ENCODE data around the gene SF1.

DNA sequence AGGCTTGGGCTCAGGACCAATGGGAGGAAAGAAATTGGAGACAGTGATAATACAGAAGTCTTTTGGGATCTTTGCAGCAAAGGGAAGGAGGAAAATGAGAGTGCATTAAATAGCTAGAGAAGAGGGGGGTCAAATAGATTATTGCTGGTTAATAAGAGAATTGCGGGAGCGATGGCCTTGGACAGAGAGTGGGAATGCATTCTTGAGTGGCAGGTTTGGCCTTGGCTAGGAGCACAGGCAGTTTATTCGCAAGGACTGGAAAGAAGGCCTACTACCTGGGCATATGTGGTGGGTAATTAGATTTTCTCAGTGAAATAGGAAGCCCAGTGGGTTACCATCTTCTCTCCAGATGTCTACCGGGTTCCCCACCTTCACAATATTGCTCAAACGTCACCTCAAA is 35.5 kb upstream of the SF1 start:
- TF ChIP-seq, protein P1, sequence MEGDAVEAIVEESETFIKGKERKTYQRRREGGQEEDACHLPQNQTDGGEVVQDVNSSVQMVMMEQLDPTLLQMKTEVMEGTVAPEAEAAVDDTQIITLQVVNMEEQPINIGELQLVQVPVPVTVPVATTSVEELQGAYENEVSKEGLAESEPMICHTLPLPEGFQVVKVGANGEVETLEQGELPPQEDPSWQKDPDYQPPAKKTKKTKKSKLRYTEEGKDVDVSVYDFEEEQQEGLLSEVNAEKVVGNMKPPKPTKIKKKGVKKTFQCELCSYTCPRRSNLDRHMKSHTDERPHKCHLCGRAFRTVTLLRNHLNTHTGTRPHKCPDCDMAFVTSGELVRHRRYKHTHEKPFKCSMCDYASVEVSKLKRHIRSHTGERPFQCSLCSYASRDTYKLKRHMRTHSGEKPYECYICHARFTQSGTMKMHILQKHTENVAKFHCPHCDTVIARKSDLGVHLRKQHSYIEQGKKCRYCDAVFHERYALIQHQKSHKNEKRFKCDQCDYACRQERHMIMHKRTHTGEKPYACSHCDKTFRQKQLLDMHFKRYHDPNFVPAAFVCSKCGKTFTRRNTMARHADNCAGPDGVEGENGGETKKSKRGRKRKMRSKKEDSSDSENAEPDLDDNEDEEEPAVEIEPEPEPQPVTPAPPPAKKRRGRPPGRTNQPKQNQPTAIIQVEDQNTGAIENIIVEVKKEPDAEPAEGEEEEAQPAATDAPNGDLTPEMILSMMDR (IDR thresholded peaks at IDR 0.05): no peak
- no peak for TF ChIP-seq EZH2 (IDR thresholded peaks at IDR 0.05)
- no peak for TF ChIP-seq EZH2phosphoT487 (IDR thresholded peaks at IDR 0.05)

Measured in neural progenitor cell (in vitro differentiated cells).